Measurements from ENCODE around the gene SLC16A8.

Gene SLC16A8

GRCh38 chr22:38070250-38070921 lies 13.6 kb downstream of the SLC16A8 start:
- no peak for DNase-seq

- no peak for DNase-seq
These were observed 14.4 kb downstream of the SLC16A8 start for GRCh38 chr22:38069372-38070249.

- DNase-seq, result no peak
These were observed 15.2 kb downstream of the SLC16A8 start for GRCh38 chr22:38068641-38069371.

- no peak for DNase-seq
These were observed 16.1 kb downstream of the SLC16A8 start for GRCh38 chr22:38067761-38068360.

- DNase-seq, result no peak
These were observed 17.0 kb downstream of the SLC16A8 start for GRCh38 chr22:38067028-38067415.

GRCh38 chr22:38066381-38067027 lies 17.5 kb downstream of the SLC16A8 start:
- DNase-seq, result no peak

- DNase-seq, result no peak
These were observed 18.4 kb downstream of the SLC16A8 start for GRCh38 chr22:38065539-38065938.

- DNase-seq, result no peak
These were observed 21.2 kb downstream of the SLC16A8 start for GRCh38 chr22:38062791-38063190.

- DNase-seq, result no peak
These were observed 26.8 kb downstream of the SLC16A8 start, which contains the start of gene PICK1 for GRCh38 chr22:38056969-38057891. TSS of gene PICK1 (plus strand) at chr22:38057404. CDS start at chr22:38057810, 406 bp downstream.

GRCh38 chr22:38051900-38052862 lies 31.8 kb downstream of the SLC16A8 start:
- DNase-seq, result peak; percentile 19

- DNase-seq, result no peak
These were observed 32.7 kb downstream of the SLC16A8 start for GRCh38 chr22:38051261-38051660.

- no peak for DNase-seq
These were observed 33.3 kb downstream of the SLC16A8 start for GRCh38 chr22:38050720-38051119.

GRCh38 chr22:38049812-38050619 lies 34.0 kb downstream of the SLC16A8 start:
- DNase-seq, result no peak

GRCh38 chr22:38046070-38046748 lies 37.8 kb downstream of the SLC16A8 start:
- no peak for DNase-seq

- DNase-seq, result no peak
These were observed 40.6 kb downstream of the SLC16A8 start for GRCh38 chr22:38043151-38044039.

GRCh38 chr22:38042488-38042790 lies 41.5 kb downstream of the SLC16A8 start:
- no peak for DNase-seq

DNA sequence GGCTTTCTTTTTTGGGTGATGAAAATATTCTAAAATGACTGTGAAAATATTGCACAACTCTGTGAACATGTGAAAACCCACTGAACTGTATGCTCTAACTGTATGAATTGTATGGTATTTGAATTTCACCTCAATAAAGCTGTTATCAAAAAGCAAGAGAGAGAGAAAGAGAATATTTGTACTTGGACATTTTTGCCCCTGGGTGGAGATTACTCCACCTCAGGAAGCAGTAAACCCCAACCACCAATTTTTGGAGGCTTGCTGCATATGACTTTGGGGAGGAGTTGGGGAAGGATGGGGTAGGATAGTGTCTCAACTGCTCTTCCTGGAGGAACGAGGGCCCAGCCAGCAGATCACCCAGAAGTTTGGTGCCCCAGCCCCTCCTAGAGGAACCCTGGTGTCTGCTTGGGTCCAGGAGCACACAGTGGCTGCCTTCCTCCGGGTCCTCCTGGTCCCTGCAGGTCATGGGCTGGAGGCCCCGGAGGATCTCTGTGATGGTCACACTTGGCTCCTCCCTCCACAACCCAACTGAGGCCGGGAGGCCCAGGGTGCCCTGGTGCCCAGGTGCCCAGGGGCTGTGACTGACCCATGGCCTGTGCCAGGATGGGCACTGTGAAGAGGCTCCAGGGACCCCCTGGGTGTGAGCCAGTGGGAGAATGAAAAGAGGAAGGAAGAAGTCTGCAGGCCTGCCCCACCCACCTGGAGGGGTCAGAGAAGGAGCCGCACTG lies 42.1 kb downstream of the SLC16A8 start:
- no peak for DNase-seq
